Astrocyte (in vitro differentiated cells and primary cell): ENCODE data around the gene TRIM43.
"Not testable (repeated sequence)": the region's sequence is repeated elsewhere in the genome, so short reads cannot be mapped to it uniquely, and the experiment has no call there.

Experiments used
- CTCF ChIP-seq: IDR thresholded peaks from 2 replicates; pipeline ENCODE4 v1.5.1; 2011; ENCODE audit warnings: low read depth, mild to moderate bottlenecking, inconsistent platforms, low read length, moderate library complexity; ENCODE audit not compliant: insufficient read depth
- EZH2 ChIP-seq: IDR thresholded peaks from 2 replicates; pipeline ENCODE4 v1.6.1; 2012; ENCODE audit warnings: mild to moderate bottlenecking, low read length, inconsistent platforms; ENCODE audit not compliant: insufficient read depth

GRCh38 chr2:95602146-95602545 lies 10.3 kb downstream of the TRIM43 start:
- not testable (repeated sequence) for TF ChIP-seq EZH2, CTCF
